HG03039 (cell line): ENCODE measurements around the gene SPAG16.

ENCODE experiments used
- ATAC-seq: cut with Tn5 transposase; IDR thresholded peaks from one replicate; pipeline ENCODE4 v1.9.1; 2021; ENCODE audit warnings: mild to moderate bottlenecking, moderate library complexity; ENCODE audit not compliant: unreplicated experiment

The SPAG16 gene

DNA sequence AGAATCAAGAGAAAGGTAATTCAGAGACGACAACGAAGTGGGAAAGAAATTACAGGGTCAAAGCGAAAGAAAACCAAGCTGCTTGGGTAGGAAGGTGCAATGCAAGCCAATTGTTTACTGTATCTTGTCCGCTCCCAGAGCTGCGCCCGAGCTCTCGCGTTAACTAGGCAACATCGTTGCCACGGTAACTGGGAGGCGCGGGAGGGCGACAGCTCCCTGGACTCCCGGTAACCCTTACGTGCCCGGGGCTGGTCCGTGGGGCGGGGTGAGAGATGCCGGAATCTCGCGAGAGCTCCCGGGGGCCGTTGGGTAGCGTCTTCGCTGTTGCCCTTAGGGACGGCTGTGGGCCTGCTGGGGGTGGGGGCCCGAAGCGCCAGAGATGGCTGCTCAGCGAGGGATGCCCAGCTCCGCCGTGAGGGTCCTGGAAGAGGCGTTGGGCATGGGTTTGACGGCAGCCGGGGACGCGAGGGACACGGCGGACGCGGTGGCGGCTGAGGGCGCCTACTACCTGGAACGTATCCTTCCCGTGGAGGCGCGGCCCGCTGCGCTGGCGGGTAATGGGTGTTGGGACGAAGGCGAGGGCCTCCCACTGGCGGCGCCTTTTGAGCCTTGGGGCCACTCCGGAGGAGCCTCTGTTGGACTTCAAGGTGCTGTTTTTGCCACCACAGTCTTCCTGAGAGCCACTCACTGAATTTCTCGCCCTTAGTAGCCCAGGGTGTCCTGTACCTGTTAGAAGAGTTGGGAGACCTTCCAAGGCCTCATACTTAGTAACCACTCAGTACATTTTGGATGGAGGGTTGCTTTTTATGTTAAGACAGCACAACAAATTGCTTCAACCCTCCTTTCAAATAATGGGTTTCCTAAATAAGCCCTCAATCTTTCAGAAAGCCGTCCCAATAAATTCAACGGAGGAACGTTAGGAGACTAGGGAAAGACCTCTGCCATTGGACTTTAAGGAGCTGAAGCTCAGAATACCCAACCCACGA lies at the start of gene SPAG16:
Gene SPAG16, plus strand, starts transcription at position 360 of the 986 bp plus-strand sequence.
- ATAC-seq, result peak; percentile 100

DNA sequence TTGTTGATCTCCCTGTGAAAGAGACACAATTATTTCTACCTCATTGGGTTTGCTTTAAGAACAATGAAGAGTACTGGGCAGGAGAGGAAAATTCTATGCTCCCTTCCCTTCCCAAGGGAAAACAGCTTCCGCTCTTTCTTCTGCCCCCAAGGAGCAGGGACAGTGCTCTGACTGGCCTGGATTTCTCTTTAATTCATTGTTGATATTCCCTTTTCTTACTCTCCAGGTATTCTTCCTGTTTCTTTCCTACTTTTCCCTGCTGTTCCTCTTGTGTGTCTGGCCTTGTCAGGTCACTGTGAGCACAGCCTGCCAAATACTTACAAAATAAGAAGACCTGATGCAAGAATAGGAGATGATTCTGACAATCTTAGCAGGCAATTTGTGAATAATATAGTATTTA lies 49.6 kb upstream of the SPAG16 start:
- ATAC-seq, result no peak

DNA sequence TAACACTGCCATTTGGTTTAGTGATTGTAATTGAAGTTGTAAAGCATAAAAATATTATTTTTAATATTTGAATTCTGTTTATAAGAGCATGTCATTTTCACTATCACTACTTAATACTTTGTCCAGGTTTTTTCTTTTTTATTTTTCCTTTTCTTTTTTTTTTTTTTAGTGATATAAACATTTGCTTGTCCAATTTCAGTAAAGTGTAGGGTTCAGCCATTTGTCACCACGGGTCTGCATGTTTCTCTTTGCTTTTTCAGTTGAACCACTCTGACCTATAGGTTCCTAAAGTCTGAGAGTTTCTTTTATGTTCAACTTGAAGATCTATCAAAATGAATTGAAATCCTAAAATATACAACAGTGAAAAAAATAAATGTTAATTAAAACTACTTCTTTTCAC lies 48.5 kb upstream of the SPAG16 start:
- no peak for ATAC-seq

DNA sequence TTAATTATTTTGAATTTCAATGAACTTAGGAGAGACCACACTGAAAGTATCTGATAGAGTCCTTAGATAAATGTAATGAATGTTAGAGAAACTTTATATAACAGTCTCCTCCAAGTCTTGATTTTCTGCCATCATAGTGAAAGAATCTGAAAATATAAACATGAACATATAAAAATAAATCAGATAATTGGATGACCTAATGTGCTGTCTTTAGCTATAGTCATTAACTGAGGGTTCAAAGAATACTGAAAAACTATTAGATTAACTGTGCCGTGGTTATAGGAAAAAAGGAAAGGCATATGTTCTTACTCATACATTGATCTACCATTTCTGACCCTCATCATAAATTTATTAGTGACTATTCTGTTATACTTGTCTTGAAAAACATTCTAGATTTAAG lies 47.0 kb upstream of the SPAG16 start:
- ATAC-seq, result no peak

DNA sequence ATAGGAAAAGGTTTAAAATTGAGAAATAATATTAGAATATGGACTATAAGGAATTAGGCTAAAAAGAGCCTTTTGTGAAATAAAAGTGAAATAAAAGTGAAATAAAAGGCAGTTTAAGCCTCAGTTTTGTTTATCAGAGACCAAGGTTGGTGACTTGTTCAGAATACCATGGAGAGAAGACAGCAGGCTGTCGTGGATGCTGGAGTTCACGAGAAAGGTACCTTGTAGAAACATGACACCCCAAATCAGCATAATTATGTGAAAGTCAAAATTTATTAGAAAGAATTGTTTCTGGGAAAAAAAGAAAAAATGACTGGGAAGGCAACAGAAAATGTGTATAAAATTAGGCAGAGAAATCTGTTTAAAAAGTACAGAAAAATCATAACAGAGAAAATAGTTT lies 46.5 kb upstream of the SPAG16 start:
- ATAC-seq, result no peak

DNA sequence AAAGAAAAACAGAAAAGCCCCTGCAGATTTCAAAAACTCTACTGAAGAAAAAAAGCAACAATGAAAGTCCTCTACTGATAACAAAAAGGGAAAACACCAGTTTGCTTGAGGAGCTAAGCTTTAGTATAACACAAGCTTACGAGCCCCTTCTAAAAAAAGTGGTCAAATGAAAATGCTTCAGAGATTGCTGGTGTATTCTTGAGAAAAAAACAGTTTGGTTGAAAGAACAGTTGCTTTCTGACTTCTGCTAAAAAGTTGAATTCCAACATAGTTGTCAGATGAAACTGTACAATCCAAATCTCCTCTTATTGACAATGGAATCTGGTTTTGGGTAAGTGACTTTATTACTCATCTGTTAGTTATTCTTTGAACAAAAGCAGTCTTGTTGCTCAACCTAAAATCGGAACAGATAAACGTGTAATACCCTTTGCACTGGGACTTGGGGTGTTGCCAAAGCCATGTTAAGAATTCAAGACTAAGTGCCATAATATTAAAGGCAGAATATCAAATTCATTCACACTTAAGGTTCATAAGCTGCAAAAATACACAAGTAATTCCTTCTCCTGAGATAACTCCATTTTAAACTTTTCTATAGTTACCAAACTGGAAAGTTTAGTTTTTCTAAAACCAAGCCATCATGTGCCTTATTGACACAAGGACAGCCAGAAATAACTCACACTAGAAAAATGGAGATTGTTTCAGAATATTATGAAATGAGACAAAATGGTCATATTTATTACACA lies 45.3 kb upstream of the SPAG16 start:
- ATAC-seq, result peak; percentile 36

DNA sequence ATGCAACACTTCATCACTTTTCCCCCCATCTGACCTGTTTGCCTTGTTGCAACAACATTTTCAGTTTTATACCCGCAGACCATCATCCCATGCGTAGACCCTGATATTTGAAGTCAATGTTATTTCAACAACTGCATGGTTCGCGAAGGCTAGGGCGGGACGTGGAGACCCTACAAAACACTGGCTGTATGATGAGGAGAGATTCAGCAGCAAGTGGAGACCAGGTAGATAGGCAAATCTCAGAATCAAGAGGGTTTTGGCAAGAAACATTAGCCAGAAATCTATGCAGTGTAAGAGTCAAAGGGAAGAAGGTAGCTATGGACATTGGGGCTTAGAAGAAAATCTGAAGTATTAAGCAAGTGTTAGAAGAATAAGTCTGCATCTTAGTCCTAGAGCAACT lies 42.4 kb upstream of the SPAG16 start:
- no peak for ATAC-seq

DNA sequence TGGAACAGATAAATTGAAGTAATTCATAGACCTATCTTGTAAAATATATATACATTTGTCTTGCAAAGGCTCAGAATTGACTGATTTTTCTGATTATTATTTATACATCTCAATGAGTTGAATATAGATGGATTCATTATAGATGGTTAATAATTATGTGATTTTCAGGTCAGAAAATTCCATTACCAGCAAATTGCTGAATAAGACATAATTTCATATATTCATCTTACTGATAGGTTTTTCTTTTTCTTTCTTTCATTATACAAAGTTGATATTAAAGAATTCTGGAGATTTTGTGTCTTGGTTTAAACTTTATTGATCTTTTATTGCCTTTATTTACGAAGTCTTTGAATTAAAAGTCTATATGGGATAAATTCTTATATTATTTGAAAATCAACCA lies 41.6 kb upstream of the SPAG16 start:
- ATAC-seq, result no peak

DNA sequence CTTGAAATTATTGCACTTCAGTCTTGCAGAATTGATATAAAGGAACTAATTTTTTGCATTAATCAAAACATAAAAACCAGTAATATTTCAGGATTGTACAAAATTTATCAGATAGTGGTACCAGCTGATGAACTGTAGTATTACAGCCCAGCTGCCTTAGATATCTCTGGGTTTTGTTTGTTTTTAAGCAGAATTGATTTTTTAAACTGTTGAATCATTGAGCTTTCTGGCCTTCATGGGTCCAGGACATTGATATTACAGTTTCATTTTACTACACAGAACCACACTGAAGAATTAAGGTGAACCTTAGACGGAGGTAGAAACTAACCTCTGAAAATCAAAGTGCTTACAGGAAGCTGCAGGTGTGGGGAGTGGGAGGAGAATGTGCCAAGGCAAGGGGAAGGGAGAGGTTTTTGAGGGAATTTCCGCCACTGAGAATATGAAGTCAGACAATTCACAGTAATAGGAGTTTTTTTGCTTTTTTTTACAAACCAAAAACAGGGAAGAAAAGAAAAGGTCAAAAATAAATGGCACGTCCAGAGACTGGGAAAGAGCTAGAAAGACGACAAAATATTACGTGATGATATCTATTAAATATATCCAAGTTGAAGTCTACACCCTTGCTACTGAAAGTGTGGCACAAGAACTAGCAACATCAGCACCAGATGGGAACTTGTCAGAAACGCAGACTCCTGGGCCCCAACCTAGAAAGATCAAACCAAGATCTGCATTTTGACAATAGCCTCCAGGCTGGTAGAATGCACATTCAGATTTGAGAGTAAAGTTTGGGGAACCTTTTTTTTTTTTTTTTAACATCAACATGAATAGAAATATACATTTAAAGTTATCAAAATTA lies 40.8 kb upstream of the SPAG16 start:
- ATAC-seq, result peak; percentile 32

DNA sequence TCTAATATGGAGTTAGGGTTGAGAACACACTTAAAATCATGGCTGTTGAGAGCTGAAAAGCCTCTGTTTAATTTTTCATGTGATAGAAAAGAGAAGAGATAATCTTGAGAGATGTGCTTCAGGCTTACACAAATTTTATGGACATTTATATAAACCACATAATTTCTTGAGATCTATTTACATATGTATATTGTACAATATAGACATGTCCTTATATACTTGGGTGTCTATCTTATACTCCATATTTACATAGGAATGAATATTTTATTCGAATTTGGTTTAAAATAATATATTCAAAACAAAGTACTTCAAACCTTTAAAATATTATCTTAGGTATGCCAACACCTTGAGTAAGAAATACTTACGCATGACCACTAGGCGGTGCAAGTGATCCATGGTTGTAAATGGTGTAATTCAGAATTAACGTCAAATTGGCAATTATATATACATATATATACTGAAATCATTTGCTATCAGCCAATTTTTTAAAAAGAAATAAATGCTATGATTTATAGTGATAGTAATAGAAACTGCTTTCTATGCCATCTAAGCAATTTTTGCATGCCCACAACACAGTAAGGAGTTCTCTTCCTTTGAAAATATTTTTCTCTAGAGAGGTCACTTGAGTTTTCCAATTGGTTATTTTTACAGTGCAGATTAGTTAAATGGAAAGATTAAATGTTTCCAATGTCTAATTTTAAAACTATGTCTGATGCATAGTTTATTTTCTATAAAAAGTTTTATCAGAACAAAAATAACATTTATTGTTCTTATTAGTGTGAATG lies 37.6 kb upstream of the SPAG16 start:
- ATAC-seq, result no peak

DNA sequence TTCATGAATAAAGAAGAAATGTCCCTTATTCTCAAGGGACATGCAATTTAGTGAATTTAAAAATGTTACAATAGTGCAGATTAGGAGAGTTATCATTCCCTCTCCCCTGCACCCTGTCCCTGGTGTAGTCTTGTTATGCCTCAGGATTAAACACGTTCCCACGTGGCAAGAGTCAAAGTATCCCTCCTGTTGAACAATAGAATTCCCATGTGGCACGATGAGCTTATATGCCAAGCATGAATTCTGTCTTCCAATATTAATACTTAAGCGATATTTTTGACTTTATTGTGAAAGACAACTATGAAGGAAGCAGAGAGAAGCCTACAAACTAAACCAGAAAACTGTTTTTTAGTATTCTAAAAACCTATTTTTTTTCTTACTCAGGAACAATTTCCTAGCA lies 36.7 kb upstream of the SPAG16 start:
- no peak for ATAC-seq

DNA sequence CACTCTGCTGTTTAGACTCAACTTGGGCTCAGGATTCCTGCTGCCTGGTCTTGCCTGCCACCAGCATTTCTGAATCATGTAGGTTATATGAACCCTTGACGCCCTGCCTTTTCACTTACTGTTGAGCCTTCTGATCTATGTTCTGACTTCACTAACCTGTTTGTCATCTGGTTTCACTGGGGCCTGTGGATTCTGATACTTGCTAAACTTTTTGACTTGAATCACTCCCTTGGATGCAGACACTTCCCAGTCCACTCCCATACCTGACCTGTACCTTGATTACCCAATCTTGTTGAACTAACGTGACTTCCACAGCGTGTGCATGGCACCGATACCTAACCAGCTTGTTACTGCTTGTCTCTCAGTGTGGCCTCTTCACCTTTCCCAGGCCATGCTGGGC lies 35.6 kb upstream of the SPAG16 start:
- ATAC-seq, result no peak

DNA sequence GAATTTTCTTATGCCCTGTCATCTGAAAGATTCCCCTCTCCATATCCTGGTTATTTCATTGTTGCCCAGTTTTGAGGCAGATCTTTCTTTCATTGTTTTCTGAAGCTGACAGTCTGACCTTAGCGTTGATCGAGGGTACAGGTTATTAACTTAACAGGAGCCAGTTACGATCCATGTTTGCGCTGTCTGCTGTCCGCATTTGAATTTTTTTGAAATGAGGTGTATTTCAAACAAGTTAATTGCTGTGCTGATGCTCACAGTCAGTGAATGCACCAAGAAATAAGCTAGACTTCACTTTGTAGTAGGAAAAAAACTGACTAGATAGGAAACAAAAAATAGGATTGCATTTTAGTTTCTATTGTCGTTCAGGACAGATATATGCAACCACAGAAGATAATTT lies 34.8 kb upstream of the SPAG16 start:
- ATAC-seq, result no peak

DNA sequence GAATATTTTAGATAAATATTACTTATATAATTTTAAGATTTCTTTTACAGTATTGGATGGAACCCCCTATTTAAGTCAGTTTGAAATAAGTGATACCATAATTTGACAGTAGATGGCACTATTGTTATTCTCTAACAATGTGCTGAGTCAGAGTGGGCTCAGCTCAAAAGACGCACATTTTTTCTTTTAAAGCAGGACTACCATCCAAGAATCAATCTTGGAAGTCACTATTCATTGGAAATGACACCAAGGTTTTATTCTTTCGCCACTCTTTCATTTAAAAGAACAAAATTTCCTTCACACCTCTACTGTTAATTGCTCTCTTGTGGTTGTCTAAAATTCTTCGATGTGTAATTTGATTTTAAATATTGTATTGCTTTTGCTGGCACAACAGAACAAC lies 32.6 kb upstream of the SPAG16 start:
- ATAC-seq, result peak; percentile 72

DNA sequence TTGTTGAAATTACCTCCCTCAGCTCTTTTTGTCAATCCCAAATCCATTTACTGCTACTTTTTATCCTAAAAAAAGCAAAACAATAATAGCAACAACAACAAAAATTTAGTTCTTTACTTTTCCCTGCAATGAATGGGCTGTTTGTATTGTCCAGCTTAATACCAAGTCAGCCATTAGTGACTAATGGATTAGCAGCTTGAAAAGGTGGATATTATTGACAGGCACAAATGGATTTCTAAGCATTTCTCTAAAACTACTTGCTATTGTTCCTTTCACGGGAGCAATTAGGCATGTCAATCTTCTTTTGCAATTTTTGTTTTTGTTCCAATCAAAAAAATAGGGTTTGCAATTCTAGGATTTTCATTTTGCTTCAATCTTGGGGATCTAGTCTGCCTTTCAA lies 32.1 kb upstream of the SPAG16 start:
- ATAC-seq, result no peak

DNA sequence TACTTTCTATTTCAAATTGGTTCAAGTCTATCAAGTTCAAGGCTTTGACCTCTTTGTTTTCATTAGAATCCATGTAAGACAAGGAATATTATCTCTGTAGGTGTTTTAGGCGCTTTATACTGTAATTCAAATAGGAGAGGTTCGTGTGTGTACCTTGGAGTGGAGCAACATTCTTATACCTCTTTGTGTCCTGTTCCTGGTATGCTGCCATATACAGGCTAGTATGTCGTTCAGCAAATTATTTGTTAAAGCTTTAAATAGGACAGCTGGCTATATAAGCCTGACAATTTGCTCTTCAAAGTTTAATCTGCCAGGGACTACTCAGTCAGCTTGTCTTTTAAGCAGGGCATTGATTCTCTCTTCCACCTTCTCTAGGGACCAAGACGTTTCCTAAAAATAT lies 31.1 kb upstream of the SPAG16 start:
- no peak for ATAC-seq

DNA sequence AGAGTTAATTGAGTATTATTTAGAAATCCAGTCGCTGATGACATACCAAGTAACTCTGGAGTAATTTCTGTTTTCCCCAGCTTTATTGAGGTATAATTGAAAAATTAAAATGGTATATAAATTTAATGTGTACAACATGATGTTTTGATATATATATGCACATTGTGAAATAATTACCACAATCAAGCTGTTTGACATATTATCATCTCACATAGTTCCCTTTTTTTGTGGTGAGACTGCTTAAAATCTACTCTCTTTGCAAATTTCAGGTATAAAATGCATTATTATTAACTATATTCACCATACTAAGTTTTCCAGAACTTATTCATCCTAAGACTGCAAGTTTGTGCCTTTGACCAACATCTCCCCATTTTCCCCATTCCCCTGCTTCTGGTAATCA lies 25.0 kb upstream of the SPAG16 start:
- no peak for ATAC-seq

DNA sequence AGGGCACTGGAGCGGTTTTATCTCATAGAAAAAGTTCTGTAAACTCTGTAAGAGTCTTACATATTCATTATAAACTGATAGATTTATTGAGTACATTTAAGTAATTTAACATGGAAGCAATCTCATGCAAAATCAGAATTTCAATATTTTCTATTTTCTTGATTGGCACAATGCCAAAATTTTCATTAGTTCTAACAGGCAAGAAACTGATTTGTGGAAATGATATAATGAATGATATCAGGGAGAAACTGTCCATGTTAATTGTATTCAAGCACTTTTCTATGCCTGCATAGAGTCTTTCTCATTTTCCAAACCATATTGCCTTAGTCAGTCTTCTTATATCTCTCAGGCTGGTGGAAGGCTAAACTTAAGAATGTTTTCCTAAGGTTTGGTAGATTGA lies 23.0 kb upstream of the SPAG16 start:
- ATAC-seq, result no peak

DNA sequence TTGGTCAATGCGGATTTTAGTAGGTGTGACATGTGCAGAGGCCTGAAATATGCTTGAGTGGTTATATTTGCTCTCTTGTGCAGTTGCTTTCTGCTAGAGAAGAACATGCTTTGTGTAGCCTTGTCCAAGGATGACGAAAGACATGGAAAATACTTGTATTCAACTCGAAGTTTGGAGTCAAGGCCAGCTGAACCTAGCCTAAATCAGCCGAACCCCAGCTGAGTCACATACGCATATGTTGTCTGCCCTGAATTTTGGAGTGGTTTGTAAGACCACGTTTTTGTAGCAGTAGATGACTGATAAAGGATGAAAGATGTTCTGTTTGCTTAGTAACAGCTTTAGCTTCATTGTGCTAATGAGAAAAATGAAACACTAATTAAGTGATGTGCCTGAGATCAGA lies 22.5 kb upstream of the SPAG16 start:
- no peak for ATAC-seq

DNA sequence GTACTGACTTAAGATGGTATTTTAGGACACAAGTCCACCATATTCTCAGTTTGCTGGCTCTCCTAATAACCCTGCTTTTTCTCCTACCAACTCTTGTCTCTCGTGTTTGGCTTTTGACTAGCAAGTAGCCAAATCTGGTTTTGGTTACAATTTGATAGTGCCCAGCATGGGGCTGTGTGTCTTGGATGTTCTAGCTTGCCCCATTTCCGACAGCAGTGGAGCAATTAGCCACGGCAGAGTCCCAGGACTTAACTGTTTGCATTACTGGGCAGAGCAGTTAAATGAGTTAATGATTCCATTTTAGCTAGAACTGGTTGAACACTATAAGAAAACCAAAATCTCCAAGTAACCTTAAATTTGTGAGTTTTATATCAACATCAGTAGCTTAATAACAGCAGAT lies 18.6 kb upstream of the SPAG16 start:
- no peak for ATAC-seq
